NCI-H460 (cell line): Measurements from ENCODE around the gene MRPL41. TPM values are rescaled to one million over a fixed set of nuclear protein-coding genes. Genes with fewer than 3 reads are reported as not detected.
"Not testable (repeated sequence)": the region's sequence is repeated elsewhere in the genome, so short reads cannot be mapped to it uniquely, and the experiment has no call there.

Experiments used
- DNase-seq: peaks from one replicate; pipeline ENCODE4 v3.0.0-alpha.2; 2016; ENCODE audit warnings: low read depth; ENCODE audit errors: extremely low read depth
- total RNA-seq: library from RNA; depleted of rRNA; stranded (reverse); fragments of >200 nt; shearing (Covaris generic); gene quantifications from 2 replicates; pipeline ENCODE4 v1.2.3, GENCODE V29; 2014

The MRPL41 gene
- total RNA-seq, 1 experiment from 2014 or later, result 52.1 TPM

DNA sequence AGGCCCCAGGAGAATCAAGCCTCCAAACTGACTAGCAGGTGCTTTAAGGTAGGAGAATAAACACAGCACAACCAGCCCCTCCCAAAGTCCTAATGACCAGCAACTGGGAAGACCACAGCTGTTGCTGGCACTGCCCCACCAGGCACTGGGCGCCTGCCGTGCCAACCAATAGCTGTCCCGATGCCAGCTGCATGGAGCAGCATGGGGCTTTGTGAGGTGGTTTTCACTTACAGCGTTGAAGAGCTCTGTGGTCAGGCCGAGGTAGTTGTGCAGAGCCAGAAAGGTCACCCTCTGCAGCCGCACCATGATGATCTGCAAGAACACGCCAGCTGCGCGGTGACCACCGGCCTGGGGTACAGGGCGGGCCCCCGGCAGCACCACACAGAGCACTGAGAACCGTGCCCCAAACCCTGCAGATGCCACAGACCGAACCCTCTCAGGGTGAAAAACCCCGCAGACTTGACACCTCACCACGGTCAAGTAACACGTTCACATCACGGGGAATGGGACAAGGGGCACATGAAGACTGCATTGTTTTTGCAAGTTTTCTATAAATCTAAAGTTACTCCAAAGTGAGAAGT is 30.2 kb upstream of the MRPL41 start:
- DNase-seq, result no peak

DNA sequence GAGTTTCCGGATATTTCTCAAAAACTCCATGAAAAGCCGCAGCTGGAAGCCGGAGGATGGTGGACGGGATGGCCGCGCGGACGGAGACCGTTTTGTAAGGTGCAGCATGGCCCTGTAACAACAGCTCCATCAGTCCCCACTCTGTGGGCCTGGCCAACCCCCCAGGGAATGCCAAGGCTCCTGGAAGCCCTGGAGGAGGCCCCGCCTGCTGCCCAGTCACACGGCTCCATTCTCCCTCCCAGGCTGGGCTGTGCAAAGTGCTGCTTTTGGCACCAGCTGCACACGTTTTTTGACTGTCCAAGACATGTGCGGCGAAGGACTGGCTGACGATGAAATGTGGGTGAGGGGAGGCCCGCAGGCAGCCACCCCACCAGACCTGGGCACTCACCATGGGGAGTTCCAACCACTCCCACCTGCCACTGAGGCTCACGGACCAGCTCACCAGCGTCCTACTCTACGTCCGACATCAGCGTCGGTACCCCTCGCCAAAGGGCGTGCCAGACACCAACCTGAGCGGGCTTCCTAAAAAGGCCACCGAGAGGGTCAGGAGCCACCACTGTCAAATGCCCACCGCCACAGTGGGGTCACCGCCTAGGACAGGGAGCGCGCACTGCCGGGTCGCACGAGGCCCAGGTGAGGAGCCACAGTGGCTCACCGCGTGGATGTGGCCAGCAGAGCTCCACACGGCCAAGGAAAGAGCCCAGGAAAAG is 28.8 kb upstream of the MRPL41 start:
- no peak for DNase-seq

DNA sequence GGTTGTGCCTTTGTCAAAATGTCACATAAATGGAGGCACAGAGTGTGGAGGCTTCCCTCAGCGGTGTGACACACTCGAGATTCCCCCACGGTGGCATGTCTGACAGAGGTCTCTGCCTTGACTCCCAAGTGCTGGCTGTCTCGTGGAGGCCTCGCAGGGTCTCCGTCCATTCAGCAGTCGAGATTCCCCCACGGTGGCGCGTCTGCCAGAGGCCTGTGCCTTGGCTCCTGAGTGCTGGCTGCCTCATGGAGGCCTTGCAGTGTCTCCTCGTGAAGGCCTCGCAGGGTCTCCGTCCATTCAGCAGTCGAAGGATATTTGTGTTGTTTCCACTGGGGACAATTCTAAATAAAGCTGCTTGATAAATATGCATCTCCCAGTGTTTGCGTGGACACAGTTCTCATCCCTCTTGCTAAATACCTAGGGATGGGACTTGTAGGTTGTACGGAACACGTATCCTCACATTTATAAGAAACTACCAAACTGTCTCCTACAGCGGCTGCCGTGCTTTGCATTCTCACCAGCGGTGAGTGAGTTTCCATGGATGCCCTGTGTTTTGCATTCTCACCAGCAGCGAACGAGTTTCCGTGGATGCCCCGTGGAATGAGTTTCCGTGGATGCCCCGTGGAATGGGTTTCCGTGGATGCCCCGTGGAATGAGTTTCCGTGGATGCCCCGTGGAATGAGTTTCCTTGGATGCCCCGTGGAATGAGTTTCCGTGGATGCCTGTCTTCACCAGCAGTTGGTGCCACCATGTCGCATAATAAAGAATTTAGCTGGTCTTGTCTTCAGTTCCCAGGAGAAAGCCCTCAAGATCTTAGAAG is 27.3 kb upstream of the MRPL41 start:
- no peak for DNase-seq

DNA sequence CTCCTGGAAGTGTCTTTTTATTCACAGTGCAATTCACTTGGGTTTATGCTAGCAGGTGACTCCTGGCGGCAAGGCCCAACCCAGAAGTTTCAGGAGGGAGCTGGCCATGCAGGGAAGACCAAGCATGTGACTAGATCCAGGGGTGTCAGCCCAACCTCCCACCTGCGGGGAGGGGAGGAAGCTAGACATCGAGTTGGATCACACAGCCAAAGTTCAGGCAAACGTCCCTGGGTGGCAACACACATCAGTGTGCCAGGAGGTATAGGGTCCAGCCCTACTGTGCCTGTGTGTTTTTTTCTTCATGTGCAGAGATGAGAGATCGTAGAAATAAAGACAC is 26.7 kb upstream of the MRPL41 start:
- DNase-seq, result no peak

DNA sequence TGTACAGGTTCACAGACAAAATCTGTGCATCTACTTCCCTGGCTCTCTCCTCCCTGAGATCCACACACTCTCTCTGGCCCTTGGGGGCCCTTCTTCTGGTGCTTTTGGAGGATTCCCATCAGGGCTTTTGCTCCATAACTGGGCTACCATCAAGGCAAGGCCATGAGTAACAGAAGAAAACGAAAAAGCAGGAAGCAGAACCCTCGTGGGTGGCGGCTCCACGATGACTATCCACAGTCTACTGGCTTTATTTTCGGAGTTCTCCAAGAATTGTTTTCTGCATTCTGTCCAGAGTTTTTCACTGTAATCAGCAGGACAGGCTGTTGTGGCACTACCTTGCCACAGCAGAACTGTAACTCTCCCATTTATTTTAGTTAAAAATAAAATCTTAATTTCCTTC is 21.3 kb upstream of the MRPL41 start:
- DNase-seq, result no peak

DNA sequence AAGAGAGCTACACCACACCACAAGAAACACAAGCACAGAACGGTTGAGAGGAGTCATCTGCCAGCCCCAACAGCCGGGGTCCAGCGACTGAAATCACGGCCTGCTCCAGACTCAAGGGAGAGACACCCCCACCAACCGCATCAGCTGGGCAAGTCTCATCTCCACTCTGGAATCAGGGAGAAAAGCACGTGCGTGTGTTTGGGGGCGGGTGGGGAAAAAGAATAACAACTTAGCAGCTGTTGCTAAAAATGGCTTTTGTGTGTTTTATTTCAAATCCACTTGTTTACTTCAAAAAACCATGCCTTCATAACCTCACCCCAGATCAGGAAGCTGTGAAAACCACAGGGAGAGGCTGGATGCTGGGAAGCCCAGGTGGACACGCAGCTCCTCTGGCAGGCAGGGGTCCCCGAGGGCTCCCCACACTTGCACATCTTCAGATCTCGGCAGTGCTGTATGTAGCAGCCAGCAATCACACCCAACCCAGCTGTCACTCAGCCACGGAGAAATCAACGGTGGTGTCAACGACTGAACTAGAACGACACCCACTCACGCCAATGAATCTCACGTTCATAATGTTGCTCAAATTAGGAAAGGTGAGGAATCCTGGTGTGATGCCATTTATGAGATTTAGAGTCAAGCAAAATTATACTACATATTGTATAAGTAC is 20.4 kb upstream of the MRPL41 start:
- DNase-seq, result no peak

DNA sequence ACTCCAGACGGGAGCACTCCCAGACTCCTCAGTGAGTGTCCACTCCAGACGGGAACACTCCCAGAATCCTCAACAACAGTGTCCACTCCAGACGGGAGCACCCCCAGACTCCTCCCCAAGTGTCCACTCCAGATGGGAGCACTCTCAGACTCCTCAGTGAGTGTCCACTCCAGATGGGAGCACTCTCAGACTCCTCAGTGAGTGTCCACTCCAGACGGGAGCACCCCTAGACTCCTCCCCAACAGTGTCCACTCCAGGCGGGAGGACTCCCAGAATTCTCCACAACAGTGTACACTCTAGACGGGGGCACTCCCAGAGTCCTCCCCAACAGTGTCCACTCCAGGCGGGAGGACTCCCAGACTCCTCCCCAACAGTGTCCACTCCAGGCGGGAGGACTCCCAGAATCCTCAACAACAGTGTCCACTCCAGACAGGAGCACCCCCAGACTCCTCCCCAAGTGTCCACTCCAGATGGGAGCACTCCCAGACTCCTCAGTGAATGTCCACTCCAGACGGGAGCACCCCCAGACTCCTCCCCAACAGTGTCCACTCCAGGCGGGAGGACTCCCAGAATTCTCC is 18.7 kb upstream of the MRPL41 start:
- not testable (repeated sequence) for DNase-seq

DNA sequence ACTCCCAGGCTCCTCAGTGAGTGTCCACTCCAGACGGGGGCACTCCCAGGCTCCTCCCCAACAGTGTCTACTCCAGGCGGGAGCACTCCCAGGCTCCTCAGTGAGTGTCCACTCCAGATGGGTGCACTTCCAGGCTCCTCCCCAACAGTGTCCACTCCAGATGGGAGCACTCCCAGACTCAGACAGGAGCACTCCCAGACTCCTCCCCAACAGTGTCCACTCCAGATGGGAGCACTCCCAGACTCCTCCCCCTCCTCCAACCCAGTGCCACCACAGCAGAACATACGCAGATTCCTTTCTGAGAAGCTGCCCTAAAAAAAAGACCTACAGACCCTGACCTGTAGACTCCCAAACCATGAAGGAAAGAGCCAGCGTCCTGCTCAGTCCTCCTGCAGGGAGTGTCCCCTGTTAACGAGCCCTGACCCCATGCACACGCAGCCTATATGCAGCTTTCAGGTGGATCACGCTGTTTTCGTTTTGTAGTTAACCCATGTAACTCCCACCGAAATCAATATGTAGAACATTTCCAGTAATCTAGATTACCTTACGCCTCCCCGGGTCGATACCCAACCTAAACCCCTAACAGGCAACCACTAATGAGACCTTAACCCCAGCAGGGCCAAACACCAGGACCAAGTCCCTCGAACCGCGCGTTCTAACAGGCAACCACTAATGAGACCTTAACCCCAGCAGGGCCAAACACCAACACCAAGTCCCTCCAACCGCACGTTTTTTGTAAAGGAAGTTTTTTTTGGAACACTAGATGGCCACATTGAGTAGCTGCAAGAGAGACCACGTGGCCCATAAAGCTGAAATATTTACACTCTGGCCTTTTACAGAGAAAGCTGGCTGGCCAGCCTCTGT is 17.2 kb upstream of the MRPL41 start:
- peak; percentile 64 for DNase-seq

DNA sequence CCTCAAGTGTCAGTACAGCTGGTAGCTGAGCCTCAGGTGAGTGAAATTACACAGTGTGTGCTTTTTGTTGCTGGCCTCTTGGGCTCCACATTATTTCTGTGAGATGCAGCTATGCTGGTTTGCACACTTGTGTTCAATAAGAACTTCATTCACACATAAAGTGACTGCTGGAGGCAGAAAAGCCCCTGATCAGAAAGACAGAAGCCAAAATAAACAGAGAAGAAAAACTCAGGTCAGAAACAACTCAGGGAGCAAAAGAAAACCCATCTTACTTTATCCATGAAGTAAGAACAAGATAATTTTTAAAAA is 16.6 kb upstream of the MRPL41 start:
- no peak for DNase-seq

DNA sequence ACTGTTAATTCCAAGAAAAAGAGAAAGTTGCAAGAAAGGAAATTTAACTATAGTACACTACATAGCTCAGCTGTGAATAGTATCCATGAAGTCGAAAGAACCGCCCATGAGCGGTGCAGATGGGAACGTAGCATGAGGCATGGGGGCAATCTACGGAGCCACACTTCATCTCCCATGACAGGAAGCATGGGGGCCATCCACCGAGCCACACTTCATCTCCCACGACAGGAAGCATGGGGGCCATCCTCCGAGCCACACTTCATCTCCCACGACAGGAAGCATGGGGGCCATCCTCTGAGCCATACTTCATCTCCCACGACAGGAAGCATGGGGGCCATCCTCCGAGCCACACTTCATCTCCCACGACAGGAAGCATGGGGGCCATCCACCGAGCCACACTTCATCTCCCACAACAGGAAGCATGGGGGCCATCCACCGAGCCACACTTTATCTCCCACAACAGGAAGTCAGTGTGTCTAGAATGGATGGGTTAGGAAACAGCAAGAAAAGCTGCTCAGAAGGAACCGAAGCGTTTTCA is 15.0 kb upstream of the MRPL41 start:
- DNase-seq, result not testable (repeated sequence)

DNA sequence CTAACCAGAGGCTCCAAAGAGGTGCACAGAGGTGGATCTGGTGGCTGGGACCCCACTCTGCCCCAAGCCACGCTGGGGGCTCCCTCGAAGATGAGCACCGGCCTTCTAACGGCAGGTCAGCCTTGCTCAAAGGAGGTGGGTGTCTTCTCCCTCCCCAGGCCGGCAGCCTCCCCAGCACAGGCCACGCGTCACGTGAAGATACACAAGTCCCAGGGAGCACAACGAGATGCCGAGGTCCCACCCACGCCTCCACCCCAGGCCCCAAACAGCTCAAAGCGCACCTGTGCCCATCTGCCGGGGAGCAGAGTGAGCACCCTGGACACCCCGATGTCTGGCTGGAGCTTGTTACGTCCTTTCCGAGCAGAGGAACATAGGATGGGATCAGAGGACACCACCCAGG is 13.6 kb upstream of the MRPL41 start:
- DNase-seq, result no peak

DNA sequence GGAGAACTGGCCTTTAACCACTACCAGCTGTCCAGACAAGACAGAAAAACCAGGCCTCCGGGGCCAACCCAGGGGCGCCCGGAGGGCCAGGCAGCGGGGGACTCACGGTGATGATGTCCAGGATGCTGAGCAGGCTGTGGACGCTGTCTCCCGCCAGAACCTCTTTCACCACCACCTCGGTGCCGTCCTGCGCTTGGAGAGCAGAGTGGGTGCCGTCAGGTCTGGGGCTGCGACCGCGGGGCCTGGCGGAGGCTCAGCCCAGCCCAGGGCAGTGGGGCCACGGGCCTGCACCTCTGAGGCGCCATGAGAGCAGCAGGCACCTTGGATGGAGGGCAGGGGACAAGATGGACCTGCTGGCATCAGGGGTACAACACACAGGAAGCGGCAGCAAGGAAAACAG is 11.1 kb upstream of the MRPL41 start:
- no peak for DNase-seq

DNA sequence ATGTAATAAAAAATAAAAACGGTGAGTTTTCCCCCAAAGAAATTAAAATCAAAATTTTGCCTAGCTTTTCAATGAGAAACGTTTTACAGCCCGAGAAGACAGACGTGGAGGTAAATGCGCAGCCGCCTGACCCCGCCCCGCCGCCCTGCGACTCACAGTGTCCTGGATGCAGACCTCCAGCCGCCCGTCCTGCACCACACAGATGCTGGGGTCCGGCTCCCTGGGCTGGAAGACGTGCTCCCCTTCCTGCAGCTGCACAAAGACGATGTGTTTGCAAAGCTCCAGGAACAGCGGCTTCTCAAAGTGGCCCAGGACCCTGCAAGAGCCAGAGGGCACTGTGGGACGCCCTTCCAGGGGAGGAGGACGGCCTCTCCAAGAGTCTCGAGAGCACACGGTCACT is 9.2 kb upstream of the MRPL41 start:
- DNase-seq, result no peak

DNA sequence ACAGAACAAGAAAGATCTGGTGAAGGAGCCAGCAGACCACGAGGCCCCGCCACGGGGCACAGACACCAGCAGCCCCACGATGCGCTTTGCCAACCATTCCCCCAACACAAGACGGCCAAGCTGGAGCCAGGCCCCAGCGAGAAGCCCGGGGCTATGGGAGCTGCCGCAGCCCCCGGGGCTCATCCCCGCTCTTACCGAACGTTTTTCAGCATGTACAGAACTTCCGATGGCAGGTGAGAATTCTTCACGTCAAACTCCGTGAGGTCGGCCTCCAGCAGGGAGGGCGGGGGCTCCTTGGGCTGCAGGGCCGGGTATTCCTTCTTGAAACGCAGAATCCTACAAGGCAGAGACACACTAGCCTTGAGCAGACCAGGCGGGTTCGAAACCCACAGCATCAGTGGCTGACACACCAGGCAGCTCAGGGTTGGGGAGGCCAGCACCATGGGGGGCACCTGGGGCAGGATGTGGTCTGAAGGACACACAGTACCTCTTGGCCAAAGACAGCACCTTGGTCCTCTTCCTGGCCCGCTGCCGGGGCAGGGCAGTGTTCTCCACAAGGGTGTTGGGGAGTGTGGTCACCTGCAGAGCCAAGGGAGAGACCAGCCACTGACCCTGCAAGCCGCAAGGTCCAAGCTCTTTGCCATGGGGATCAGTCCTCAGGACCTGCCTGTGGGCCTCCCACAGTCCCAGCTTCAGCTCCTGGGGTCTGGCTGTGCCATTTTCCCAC is 8.3 kb upstream of the MRPL41 start:
- no peak for DNase-seq

DNA sequence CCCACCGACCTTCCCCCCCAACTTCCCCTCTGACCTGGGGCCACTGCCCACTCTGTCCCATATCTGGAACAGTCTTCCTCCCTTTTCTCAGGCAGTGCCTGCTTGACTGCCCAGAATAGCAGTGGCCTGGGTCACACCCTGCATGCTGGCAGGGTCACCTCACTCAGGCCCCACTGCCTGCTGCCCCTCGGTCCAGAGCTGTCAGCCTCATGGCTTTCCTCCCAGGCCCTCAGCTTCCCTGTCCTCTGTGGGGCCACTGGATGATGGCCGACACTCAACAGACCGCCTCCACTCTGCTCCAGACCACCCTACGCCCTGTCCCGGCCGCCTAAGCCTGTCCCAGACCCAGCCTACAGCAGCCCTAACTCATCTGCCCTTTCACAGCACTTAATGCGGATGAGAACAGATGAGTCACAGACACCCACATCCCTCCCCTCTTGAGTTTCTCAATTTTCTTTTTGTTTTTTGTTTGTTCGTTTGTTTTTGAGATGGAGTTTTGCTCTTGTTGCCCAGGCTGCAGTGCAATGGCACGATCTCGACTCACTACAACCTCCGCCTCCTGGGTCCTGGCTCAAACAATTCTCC is 7.4 kb upstream of the MRPL41 start:
- DNase-seq, result no peak

DNA sequence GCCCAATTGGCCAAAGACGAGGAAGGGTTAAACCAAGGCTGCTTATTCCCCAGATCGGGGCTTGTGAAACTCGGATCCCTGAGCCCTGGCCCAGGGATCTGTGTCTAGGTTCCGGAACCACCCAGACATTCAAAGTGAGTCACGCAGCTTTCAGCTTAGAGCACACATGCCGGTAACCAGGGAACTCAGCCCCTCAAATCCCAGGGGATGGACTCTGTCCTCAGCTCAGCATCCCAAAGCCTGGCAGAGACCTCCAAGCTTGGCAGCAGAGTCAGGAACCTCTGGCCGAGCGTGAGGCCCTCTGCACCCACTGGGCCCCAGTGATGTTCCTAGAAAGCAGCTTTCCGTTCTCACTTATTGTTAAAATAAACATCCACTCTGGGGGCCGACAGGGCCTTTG is 6.6 kb upstream of the MRPL41 start:
- DNase-seq, result no peak

DNA sequence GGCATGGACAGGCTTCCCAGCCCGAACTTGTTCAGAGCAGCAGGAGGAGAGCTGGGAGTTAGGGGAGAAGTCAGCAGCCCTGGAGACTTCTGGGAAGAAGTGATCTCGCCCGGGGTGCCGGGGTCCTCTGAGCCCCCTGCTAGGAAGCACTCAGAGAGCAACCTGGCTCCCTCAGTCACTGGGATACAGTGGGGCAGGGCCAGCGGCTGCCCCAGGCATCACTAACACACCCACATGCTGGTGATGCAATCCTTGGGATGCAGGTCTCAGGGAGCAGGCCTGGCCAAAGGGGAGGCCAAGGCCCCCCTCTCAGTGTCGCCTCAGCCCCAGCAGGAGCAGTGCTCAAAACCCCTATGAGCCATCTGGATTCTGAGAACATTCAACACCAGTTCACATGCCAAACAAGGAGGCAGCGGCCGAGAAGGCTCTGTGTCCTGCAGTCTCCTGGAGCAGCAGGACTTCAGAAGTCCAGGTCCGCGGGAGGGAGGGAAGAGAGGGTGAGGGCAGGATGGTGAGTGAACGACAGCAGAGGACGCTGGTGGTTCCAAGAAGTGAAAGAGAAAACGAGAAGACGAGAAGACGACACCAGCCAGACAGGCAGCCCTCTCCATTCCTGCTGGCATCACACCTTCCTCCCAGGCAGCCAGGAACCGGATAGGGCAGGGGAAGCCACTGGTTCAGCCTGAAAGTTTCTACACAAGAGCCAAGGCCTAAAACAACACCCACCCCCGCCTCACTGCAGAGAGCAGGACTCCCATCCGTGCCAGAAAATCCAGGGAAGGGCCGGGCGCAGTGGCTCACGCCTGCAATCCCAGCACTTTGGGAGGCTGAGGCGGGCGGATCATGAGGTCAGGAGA is 3.8 kb upstream of the MRPL41 start:
- DNase-seq, result no peak

DNA sequence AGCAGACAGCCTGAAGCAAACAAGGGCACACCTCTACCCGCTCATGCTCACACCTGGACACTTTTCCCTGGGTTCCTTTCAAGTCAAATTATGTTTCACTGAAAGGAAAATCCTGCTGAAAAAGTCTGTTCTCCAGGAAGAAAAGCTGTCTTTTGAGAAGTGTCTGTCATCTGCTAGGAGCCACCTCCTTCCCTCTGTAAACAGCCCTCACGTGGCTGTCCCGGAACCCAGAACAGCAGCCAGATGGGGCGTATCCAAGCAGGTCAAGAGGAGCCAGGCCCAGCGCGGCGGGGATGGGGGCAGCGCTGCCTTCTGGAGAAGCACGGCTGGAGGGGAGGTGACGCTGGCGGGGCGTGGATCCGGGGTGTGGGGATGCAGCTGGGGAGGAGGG is 1.5 kb upstream of the MRPL41 start, which contains the start of gene PNPLA7:
TSS of gene PNPLA7 (minus strand) at position 172 of the 391 bp plus-strand sequence. CDS start 205 bp downstream, outside the sequence.
- DNase-seq, result peak; percentile 34
